ENCODE results near the gene CASR.
A peak's percentile ranks its signal among the peaks of the same experiment; 100 is the strongest.

The CASR gene

DNA sequence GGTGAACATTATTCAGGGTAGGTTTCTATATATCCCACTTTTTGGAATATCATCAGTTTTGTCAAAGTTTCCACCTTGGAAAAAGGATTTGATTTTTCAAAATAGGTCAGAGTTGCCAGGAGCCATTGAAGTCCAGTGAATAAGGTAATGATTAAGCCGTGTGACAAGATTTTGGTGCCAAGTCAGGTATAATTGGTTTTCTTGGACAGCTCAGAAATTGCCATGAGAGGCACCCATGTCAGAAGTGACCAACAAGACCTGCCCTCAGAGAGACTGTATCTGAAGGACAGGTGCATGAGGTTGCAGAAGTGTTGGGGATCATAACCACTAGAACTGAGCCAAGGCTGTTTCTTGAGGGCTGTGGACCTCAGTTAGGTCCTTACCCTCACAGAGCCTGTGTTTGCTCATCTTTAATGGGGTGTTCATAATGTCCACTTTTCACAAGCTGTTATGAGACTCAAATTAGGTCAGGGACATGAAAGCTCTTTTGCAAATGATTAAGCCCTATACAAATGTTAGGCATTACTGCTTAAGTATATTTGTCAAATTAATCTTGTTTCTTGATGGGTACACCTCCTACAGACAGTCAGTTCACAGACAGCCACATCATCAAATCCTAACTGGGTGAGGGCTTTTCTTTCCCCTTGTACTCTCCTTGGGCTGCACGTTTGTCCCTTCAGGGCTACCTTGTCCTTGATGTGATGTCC lies 32.3 kb downstream of the CASR start:
- DNase-seq, result no peak

DNA sequence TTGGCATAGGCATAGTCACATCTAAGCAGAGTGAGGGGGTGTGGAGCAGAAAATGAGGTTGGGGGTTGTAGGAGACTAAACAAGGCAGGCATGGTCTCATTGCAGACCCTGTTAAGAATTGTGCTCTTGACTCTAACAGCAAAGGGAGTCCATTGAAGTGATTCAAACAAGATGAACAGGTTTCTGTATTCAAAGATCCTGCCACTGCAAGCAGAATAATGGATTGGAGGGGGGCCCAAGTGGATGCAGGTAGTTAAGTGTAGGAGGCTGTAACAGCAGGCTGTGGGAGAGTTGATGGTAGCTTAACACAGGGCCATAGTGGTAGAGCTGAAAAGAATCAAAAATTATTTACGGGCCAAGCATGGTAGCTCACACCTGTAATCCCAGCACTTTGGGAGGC lies 34.4 kb downstream of the CASR start:
- no peak for DNase-seq

DNA sequence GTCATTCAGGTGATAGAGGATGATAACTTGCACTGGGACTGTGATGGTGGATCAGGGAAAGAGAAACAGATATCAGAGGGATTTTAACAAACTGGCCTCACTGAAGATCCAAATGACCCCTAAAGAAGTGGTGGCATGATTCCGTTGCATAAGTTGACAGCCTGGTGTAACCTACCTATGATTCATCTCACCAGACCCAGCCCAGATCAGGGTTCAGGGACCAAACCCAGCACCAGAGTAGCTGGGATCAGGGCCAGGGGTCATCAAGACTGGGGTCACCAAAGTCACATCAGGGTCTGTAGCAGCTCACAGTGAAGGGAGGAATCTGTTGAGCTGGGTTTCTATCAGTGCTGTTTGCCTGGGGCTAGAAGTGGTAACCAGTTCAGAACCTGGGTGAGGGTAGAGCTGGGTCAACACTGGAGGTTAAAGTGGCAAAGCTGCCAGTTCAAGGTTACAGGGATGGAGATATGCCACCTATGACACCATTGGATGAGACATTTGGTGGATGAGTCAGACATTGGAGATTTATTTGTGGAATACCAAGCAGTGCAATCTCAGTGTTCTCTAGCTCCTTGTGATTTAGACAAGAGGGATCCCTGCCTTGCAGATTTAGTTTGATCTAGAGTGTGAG lies 35.9 kb downstream of the CASR start:
- no peak for DNase-seq

- DNase-seq, result no peak
These were observed 43.7 kb downstream of the CASR start for GRCh38 chr3:122227036-122227781.

DNA sequence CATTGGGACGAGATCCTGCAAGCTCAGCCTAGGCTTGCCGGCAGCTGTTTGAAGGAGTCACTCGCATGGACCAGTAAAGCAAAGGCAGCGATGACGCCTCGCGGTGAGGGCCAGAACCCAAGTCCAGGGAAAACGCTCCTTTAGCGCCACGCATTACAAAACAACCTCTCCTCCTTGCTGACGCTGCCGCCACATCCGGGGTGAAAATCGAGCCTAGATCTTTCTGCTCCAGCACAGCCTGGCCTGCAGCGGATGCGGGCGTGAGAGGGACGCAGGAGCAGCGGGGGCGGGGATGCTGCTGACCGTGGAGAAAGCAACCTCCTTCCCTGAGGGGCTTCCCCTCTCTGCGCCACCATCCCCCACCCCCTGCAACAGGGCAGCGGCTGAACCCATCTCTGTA lies 46.7 kb downstream of the CASR start:
- no peak for DNase-seq

DNA sequence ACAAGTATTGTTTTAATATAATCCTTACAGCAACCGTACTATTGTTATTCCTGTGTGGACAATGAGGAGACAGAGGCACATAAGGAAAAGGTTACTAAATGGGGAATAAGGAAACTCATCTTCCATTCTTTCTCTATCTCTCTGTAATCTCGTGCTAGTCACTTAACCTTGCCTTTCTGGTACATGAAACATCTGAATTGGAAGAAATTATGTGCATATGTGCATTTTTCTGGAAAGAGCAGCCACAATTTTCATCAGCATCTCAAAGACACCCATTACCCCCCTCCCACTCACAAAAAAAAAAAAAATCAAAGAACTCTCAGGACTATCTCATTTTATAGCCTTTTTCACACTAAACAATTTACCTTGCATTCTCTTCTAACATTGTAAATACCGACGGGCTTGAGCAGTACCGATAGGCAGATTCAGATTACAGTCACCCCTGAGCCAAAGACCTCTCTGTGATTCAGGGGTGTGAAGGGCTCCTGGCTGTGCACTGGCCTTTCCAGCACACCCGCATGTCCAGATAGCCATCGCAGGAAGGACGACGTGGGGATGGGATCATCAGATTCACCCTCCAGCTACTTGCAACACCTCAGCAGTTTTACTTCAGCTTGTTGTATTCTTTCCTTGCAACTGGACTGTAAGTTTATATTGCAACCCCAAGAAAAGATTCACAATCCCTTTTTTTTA lies 48.1 kb downstream of the CASR start:
- no peak for DNase-seq

GRCh38 chr3:122232485-122232884 lies 49.0 kb downstream of the CASR start:
- DNase-seq, result no peak

DNA sequence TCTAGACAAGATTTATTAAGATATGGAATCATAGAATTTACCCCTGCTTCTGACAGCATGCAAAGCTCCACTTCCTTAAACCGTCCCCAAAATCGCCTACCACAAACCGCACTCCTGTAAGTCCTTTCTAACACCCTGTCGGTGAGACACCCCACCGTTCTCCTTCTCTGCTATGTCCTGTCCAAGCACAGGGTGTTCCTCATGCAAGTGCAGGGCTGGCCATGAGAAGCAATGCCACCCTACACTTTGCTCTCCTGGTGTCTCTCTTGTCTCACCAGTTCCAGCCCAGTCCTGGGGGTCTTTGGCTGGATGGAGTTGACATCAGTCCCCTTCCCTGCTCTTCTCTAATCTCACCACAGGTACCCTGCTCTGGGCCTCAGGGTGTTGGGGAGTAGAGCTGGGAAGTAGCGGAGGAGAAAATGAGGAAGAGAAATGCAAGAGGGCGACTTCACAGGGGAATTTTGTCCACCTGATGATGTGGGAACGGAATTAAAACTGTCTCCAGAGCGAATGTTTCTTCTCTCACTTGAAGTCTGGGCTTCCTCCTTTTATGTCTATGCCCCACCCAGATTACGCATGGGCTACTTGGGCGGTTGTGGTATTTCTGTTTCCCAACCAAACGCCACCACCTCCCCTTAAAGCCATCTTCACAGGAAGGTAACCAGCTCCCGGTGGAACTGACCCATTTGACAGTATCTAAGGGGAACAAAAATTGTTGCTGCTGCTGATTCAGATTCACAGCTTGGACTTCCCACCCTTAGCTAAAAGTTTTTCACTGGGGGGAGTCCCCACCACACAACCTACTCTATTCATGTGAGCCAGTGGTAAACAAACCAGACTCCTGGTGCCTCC lies 49.9 kb downstream of the CASR start:
- peak; percentile 69 for DNase-seq

- DNase-seq, result no peak
These were observed 50.6 kb downstream of the CASR start for GRCh38 chr3:122234117-122234516.

GRCh38 chr3:122235147-122235546 lies 51.7 kb downstream of the CASR start:
- no peak for DNase-seq

DNA sequence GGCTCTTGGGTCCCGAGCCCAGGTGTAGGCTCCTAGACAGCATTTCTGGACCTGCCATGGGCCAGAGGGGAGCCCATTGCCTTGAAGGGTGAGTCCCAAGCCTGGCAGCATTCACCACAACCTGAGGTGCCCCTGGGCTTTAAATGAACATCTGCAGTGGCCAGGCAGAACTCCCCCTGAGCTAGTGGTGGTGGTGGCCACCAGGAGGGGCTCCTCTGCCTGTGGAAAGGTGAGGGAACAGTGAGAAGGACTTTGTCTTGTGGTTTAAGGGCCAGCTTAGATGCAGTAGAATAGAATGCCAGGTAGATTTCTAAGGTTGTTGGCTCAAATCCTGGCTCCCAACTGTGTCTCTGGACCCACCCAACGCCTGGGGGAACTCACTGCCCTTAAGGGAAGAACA lies 55.6 kb downstream of the CASR start:
- no peak for DNase-seq

- DNase-seq, result no peak
These were observed 62.2 kb downstream of the CASR start for GRCh38 chr3:122245513-122246174.

DNA sequence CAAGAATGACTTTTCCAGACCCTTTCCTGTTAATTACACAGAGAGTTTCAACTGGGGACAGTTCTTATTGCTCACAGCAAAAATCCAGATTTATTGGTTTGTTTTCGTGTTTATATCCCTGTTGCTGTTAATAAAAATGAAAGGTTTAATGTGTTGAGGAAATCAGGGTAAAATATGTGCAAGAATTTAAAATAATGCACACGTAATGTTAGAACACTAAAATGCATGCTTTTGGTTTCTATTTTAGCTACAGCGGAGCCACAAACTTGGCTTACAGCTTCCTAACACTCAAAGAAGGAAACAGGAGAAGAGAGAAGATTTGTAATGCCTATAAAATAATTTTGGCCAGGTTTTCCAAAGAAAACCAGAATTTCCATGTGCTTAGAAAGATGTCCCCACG lies 62.7 kb downstream of the CASR start:
- DNase-seq, result no peak

DNA sequence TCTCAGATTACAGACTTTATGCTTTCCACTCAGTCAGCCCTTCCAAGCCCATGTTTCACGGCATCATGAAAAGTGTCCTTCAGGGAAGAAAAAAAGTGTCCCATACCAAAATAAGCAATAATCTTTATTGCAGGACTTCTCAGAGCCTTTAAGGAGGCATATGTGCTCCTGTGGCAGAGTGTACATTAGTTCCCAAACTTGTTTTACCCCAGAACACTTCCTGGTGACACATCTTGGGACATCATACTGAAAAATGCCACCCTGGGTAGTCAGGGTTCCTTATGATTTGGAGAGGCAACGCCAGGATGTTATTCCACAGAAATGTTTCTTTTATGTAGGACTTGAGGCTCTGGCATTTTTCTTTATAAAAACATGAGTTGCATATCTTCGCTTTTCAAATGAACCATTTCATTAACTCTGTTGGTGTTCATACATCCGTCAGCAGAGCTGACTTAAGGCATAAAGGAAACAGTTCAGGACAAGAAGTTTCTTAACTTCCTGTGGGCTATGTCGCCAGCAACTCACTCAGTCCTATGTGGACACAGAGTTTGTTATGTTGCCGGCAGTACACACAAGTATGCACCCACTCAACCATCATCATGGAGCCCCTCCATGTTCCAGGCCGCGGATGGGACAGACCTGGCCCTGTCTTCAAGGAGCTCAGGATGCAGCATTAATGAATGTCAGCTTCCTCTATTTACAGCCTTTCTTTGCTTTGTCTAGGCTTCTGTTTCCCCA lies 63.8 kb downstream of the CASR start:
- no peak for DNase-seq

GRCh38 chr3:122247825-122248185 lies 64.3 kb downstream of the CASR start:
- peak; percentile 12 for DNase-seq

DNA sequence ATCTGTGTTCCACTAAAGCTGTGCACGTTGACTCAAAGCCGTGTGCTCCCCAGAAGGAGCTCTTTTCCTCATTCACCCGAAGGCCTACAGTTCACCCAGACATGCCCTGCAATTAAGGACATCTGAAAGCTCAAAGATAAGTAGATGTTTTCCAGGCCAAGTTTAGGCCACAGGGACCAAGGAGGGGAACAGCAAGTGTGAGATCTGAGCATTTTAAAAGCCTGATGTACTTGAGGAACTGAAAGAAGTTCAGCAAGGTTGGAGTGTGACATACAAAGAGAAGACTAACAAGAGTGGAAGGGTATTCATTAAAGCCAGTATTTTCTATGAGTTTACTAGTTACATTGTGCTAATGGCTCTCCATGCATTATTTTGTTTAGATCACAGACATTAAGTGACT lies 68.0 kb downstream of the CASR start:
- no peak for DNase-seq

GRCh38 chr3:122253581-122253980 lies 70.1 kb downstream of the CASR start:
- no peak for DNase-seq

GRCh38 chr3:122255757-122256439 lies 72.4 kb downstream of the CASR start:
- DNase-seq, result no peak

GRCh38 chr3:122257644-122258364 lies 74.3 kb downstream of the CASR start:
- no peak for DNase-seq

DNA sequence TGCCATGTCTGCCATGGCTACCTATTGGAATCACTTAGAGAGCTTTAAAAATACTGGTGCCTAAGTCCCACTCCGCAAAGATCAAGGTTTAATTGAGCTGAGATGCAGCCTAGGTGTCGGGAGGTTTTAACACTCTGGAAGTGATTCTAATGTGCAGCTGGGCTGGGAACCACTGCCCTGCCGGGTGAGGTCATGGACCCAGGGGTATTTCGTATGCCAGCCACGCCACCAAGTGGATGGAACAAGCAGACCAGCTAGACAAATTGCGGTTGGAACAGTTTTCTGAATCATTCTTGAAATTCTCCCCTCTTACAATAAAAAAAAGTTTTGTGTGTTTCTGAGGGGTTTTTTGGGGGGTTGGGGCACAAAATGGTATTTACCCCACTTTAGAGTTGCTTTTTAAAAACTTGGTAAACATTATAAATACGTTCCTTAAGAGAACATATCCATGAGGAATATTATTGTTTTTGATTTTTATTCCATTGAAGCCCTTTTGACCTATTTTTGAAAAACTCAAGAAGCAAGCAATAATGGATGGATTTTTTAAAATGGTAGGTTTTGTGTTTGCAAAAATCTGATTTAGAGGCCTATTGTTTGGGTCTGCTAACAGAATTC lies 75.4 kb downstream of the CASR start:
- DNase-seq, result peak; percentile 62
